ENCODE data around the gene SRC. TPM values are rescaled to one million over a fixed set of nuclear protein-coding genes. Genes with fewer than 3 reads are reported as not detected.

SRC gene
- total RNA-seq, 4 donors from 2014 or later: 15.1 to 29.3 (median 19.7) TPM

DNA sequence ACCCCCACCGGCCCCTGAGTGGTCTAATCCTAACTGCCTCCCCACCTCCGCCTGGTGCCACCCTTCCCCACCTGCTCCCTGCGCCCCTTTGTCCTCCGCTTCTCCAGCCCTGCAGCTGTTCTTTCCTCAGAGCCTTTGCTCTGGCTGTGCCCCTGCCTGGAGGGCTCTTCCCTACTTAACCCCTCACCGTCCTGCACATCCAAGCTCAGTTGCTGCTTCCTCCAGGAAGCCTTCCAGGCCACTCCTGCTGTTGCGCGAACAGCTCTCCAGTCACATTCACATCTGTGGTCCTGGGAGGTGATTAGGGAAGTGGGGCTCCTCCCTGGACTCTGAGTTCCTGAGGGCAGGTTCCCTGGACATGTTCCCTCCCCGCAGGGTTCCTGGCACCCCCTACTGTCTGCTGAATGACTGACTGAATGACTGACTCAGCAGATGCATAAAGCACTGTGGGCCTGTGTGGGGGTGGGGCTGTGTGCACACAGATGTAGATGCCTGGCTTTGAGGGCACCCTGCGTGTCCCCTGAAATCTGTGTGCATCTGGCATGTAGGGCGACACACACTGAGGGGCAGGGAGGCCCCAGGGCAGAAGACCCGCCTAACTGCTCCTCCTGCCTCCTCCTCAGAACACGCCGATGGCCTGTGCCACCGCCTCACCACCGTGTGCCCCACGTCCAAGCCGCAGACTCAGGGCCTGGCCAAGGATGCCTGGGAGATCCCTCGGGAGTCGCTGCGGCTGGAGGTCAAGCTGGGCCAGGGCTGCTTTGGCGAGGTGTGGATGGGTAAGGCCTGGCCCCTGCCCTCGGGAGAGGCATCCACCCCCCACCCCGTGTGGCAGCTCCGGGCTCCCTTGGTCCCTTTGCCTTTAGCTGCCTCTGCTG is 51.4 kb downstream of the SRC start:
- ATAC-seq (ENCODE audit: low FRiP score) (no peak), DNase-seq (ENCODE audit: low spot score) (no peak)
- TF ChIP-seq CTCF (IDR thresholded peaks at IDR 0.05): no peak

DNA sequence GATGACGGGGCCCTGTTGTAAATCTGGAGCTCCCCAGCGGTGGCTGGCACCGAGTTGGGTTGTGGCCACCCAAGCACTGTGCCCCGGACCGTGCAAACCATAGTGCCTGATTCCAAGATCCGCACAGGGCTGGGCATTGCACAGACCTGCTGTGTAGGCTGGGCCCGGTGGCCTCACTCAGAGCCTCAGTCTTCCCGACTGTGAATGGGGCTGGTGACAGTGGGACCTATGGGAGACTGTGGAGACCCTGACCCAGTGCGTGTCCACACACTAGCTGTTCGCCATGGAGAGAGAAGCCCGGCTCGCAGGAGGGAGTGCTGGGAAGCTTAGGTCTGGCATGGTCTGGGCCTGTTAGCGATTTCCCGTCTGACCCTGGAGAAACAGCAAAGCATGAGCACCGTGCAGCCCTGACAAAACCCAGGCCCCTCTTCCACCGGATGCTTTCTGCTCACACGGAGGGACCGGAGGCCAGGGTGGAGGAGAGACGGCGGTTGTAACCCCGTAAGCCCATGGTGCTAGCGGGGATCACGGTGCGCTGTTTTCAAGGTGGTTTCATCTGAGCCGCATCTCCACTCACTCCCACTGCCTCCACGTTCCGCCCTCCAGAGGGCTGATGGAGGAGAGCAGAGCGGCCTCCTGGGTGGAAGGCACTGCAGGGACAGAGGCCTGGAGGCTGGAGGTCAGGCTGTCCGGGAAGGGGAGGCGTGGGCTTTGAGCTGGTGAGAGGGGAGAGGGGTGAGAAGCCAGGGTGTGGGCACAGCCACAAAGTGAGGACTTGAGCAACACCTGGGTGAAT is 52.2 kb downstream of the SRC start:
- no peak for TF ChIP-seq CTCF (IDR thresholded peaks at IDR 0.05)
- ATAC-seq (ENCODE audit: low FRiP score) (no peak), DNase-seq (ENCODE audit: low spot score) (no peak)

- no peak for DNase-seq (ENCODE audit: low spot score)
- ATAC-seq (ENCODE audit: low FRiP score): no peak
- no peak for TF ChIP-seq CTCF (IDR thresholded peaks at IDR 0.05)
Observed at GRCh38 chr20:37398750-37399621, 53.0 kb downstream of the SRC start.

DNA sequence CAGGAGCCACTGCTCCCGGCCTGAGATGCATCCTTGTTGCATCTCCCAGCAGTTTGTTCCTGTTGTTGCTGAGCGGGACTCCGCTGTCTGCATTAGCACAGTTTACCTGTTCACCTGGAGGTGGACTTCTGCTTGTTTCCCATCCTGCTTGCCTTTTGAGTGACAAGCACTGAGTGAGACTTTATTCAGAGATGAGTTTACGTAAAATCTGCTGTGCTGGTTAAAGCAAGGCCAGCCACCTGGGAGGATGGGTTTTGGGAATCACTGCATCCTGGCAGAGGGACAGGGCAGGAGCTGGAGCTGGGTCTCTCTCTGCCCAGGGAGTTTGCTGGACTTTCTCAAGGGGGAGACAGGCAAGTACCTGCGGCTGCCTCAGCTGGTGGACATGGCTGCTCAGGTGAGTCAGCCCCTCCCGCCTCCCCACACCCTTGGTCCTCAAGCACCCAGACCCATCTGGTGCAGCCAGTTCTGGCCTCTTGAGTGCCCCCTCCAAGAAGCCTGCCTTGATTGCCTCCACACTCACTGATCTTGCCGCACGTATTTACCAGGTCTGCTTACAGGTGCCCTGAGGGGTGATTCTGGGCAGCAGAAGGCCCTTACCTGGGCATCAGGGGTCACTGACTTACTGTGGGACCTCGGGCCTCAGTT is 55.5 kb downstream of the SRC start:
- DNase-seq (ENCODE audit: low spot score) (no peak), ATAC-seq (ENCODE audit: low FRiP score) (no peak)
- TF ChIP-seq CTCF (IDR thresholded peaks at IDR 0.05): no peak

DNA sequence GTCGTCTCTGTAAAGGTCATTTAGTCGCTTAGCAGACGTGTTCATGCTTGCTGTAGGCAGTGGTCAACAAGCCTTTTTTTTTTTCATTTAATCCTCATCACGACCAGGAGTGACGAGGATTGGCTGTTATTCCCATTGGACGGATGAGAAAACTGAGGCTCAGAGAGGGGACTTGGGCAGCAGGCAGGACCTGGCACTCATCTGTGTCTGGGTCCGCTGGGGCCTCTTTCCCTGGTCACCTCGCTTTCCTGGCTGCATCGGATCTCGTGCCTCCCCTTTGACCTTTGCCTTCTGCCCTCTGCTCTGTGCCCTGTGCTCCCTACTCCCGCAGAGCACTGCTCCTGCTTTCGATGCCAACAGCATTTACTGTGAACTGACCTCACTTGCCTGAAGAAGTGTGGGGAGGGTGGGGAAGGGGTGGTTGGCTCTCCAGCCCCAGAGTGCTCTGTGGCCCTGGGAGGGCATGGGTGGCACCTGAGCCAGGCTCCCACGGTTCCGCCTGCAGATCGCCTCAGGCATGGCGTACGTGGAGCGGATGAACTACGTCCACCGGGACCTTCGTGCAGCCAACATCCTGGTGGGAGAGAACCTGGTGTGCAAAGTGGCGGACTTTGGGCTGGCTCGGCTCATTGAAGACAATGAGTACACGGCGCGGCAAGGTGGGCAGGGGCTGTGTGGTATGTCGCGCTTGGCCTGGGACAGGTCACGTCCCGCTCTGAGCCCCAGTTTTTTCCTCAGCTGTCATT is 56.2 kb downstream of the SRC start:
- ATAC-seq (ENCODE audit: low FRiP score) (no peak), DNase-seq (ENCODE audit: low spot score) (no peak)
- TF ChIP-seq CTCF (IDR thresholded peaks at IDR 0.05): no peak
